A673 (cell line): ENCODE results near the gene FAM124A. TPM values are rescaled to one million over a fixed set of nuclear protein-coding genes. Genes with fewer than 3 reads are reported as not detected.

ENCODE experiments used
- BruUV-seq: library from RNA; stranded (reverse); fragments of 400-500 nt; replicated peaks from 2 replicates; lab custom pipeline; 2021; lab: Mats Ljungman, UMichigan
- CTCF ChIA-PET: fragments of 300-600 bp; sonication (Branson Sonifier 250); formaldehyde crosslinking; loops from one replicate; lab custom pipeline; 2022; ENCODE audit warnings: antibody characterized with exemption; lab: Charles Lee
- POLR2A ChIA-PET: fragments of 300-600 bp; sonication (Branson Sonifier 250); formaldehyde crosslinking; loops from one replicate; lab custom pipeline; 2022; ENCODE audit warnings: antibody characterized with exemption; ENCODE audit not compliant: low non-redundant PET; lab: Charles Lee
- DNase-seq: peaks from one replicate; pipeline ENCODE4 v3.0.0-alpha.2; 2015; ENCODE audit warnings: low spot score
- H3K27ac ChIP-seq: fragments of 200-600 bp; sonication (generic); 2 replicates; pipeline ENCODE4 v1.5.1; 2016; ENCODE audit warnings: mixed run types, low read depth, mild to moderate bottlenecking, mixed read lengths, antibody characterized with exemption, low read length; ENCODE audit not compliant: poor library complexity, severe bottlenecking
- H3K27me3 ChIP-seq: fragments of 200-600 bp; sonication (generic); replicated peaks from 2 replicates; pipeline ENCODE4 v1.6.1; 2017; ENCODE audit warnings: mixed run types, low read depth, mild to moderate bottlenecking, mixed read lengths, antibody characterized with exemption, low read length; ENCODE audit not compliant: insufficient read depth, poor library complexity
- H3K36me3 ChIP-seq: fragments of 200-600 bp; sonication (generic); 2 replicates; pipeline ENCODE4 v1.6.1; 2016; ENCODE audit warnings: mixed run types, mild to moderate bottlenecking, mixed read lengths, antibody characterized with exemption, low read length; ENCODE audit not compliant: insufficient read depth, poor library complexity, severe bottlenecking
- H3K4me1 ChIP-seq: fragments of 200-600 bp; sonication (generic); 2 replicates; pipeline ENCODE4 v1.6.1; 2017; ENCODE audit warnings: mixed run types, mild to moderate bottlenecking, mixed read lengths, antibody characterized with exemption, low read length; ENCODE audit not compliant: insufficient read depth, poor library complexity, severe bottlenecking
- H3K4me3 ChIP-seq: fragments of 200-600 bp; sonication (generic); 2 replicates; pipeline ENCODE4 v1.5.1; 2016; ENCODE audit warnings: low read depth, mixed run types, mild to moderate bottlenecking, mixed read lengths, low read length; ENCODE audit not compliant: poor library complexity, severe bottlenecking
- H3K9me3 ChIP-seq: fragments of 200-600 bp; sonication (generic); 2 replicates; pipeline ENCODE4 v1.6.1; 2016; ENCODE audit warnings: mixed run types, low read depth, mild to moderate bottlenecking, mixed read lengths, antibody characterized with exemption, low read length; ENCODE audit not compliant: poor library complexity, severe bottlenecking
- CTCF ChIP-seq: fragments of 300-800, 200-600 bp; sonication (generic); conservative IDR thresholded peaks from 2 replicates; pipeline ENCODE4 v1.5.1; 2017; ENCODE audit warnings: low read depth, mild to moderate bottlenecking, antibody characterized with exemption, low read length, moderate library complexity, mixed read lengths
- EZH2 ChIP-seq: fragments of 200-600 bp; sonication (generic); IDR thresholded peaks from 2 replicates; pipeline ENCODE4 v1.6.1; 2017; ENCODE audit warnings: borderline replicate concordance, low read depth, mild to moderate bottlenecking, mixed read lengths, antibody characterized with exemption, low read length; ENCODE audit not compliant: poor library complexity, severe bottlenecking
- intact Hi-C: fragments of 100-400 bp; cut with micrococcal nuclease; formaldehyde crosslinking; loops from one replicate; pipeline ENCODE4 v1.10.0; 2022; ENCODE audit not compliant: unreplicated experiment
- total RNA-seq: library from RNA; stranded (reverse); gene quantifications from 2 replicates; pipeline ENCODE4 v1.2.3, GENCODE V29; 2021

FAM124A gene
- total RNA-seq, 1 experiment from 2014 or later: 2.1 TPM

GRCh38 chr13:51321836-51322235 lies 99.6 kb downstream of the FAM124A start:
- Histone ChIP-seq H3K9me3 (no peaks in the 10 kb centered on the region), H3K36me3 (no peaks in the 10 kb centered on the region), H3K27ac (no peak overlapping the region), H3K4me3 (no peak overlapping the region), H3K4me1 (peaks cover 6% of the 10 kb centered on the region), H3K27me3 (no peaks in the 10 kb centered on the region)
- intact Hi-C loops: no loop called here
- POLR2A ChIA-PET: no interaction called here
- CTCF ChIA-PET: no interaction called here
- TF ChIP-seq CTCF: no peak
- no peak for TF ChIP-seq EZH2
- no peak for DNase-seq
- no TSS peak for BruUV-seq

- H3K27me3 ChIP-seq: no peaks in the 10 kb centered on the region
- no peak overlapping the region for H3K4me3 ChIP-seq
- no peak for DNase-seq
- BruUV-seq: no TSS peak
- intact Hi-C loops: no loop called here
- no peaks in the 10 kb centered on the region for H3K9me3 ChIP-seq
- no peaks in the 10 kb centered on the region for H3K36me3 ChIP-seq
- TF ChIP-seq EZH2 (no peak), CTCF (no peak)
- no peak overlapping the region for H3K27ac ChIP-seq
- ChIA-PET CTCF (no interaction called here), POLR2A (no interaction called here)
- peaks cover 6% of the 10 kb centered on the region for H3K4me1 ChIP-seq
Measured at GRCh38 chr13:51322826-51323225, 100.6 kb downstream of the FAM124A start.

GRCh38 chr13:51323824-51324511 lies 101.8 kb downstream of the FAM124A start:
- H3K27me3 ChIP-seq: no peaks in the 10 kb centered on the region
- intact Hi-C loops: no loop called here
- H3K9me3 ChIP-seq: no peaks in the 10 kb centered on the region
- DNase-seq: no peak
- no peaks in the 10 kb centered on the region for H3K36me3 ChIP-seq
- H3K4me3 ChIP-seq: no peak overlapping the region
- peaks cover 6% of the 10 kb centered on the region for H3K4me1 ChIP-seq
- BruUV-seq: no TSS peak
- ChIA-PET CTCF (no interaction called here), POLR2A (no interaction called here)
- no peak overlapping the region for H3K27ac ChIP-seq
- no peak for TF ChIP-seq EZH2
- TF ChIP-seq CTCF: no peak
